ENCODE measurements around the gene SLX9. TPM values are rescaled to one million over a fixed set of nuclear protein-coding genes. Genes with fewer than 3 reads are reported as not detected.

Gene SLX9
- polyA plus RNA-seq, 1 of the 3 experiments (the other 2 are of a cell fraction): 42.9 TPM

- H3K9me3 ChIP-seq: no peaks in the 10 kb centered on the region
- WGBS (ENCODE audit: low lambda C conversion rate): 87% methylated on average over 30 of the region's 53 CpGs
- H3K9me2 ChIP-seq: no peaks in the 10 kb centered on the region
- H3K79me2 ChIP-seq (ENCODE audit: insufficient read depth): no peaks in the 10 kb centered on the region
- peak; percentile 70 for DNase-seq
- H3K27me3 ChIP-seq (ENCODE audit: insufficient read depth): no peaks in the 10 kb centered on the region
- POLR2A ChIA-PET: interaction anchor here (0.6 to 1.1 kb wide), 3 partner anchors 9 to 116 kb away, joined by 3 to 6 read pairs (median 4); partner anchors contain the start of gene PTTG1IP
- H3K4me3 ChIP-seq (ENCODE audit: low read depth in 2 of 2, low read length in 1 of 2): no peak overlapping the region
- no peaks in the 10 kb centered on the region for H3K36me3 ChIP-seq (replicated peaks in 1 of 2; ENCODE audit: control insufficient read depth in 1 of 2, insufficient read depth in 2 of 2, low read length in 1 of 2)
- no peak overlapping the region for H3K9ac ChIP-seq
- H2AFZ ChIP-seq (ENCODE audit: low read depth): no peak overlapping the region
- no peaks in the 10 kb centered on the region for H3F3A ChIP-seq (replicated peaks; ENCODE audit: insufficient read depth)
- peak overlapping the region in 1 of 2 experiments; percentile 95; a peak in 2 of 4 replicates for H3K27ac ChIP-seq (ENCODE audit: low read depth in 2 of 2, low read length in 1 of 2)
- CTCF ChIA-PET: interaction anchor here (0.6 to 5.4 kb wide), 7 partner anchors 27 to 150 kb away, joined by 3 to 25 read pairs (median 4); no protein-coding TSS in a partner anchor
- H4K20me1 ChIP-seq (ENCODE audit: insufficient read depth): no peaks in the 10 kb centered on the region
- peaks cover 0 to 77% of the 10 kb centered on the region in 2 experiments; a peak in 3 of 4 replicates for H3K4me1 ChIP-seq (ENCODE audit: control insufficient read depth in 1 of 2, insufficient read depth in 2 of 2, low read depth in 1 of 2, low read length in 1 of 2)
- TF ChIP-seq USF2 (IDR thresholded peaks at IDR 0.05; ENCODE audit: borderline replicate concordance, low read depth, low read length): no peak
- TF ChIP-seq YY1 (IDR thresholded peaks at IDR 0.05; ENCODE audit: low read depth): no peak
- TF ChIP-seq EP300 (IDR thresholded peaks at IDR 0.05; ENCODE audit: borderline replicate concordance in 1 of 2, low read depth in 1 of 2, low read length in 1 of 2): 0 out of 4 replicates have a peak, but pooled peaks of 1 of the 2 experiments have one; percentile 3
- no peak overlapping the region for H3K4me2 ChIP-seq
Measured at GRCh38 chr21:44989943-44990780, 50.3 kb downstream of the SLX9 start.

GRCh38 chr21:44990921-44991320 lies 51.1 kb downstream of the SLX9 start:
- Histone ChIP-seq H3K79me2 (ENCODE audit: insufficient read depth) (no peaks in the 10 kb centered on the region), H3K9me2 (no peaks in the 10 kb centered on the region), H3K9me3 (no peaks in the 10 kb centered on the region), H3K27me3 (ENCODE audit: insufficient read depth) (no peaks in the 10 kb centered on the region), H3K36me3 (replicated peaks in 1 of 2; ENCODE audit: control insufficient read depth in 1 of 2, insufficient read depth in 2 of 2, low read length in 1 of 2) (no peaks in the 10 kb centered on the region), H3K27ac (ENCODE audit: low read depth in 2 of 2, low read length in 1 of 2) (peak overlapping the region in 1 of 2 experiments; percentile 95; a peak in 1 of 4 replicates), H4K20me1 (ENCODE audit: insufficient read depth) (no peaks in the 10 kb centered on the region), H3K4me2 (no peak overlapping the region), H3K9ac (no peak overlapping the region), H2AFZ (ENCODE audit: low read depth) (no peak overlapping the region), H3F3A (replicated peaks; ENCODE audit: insufficient read depth) (no peaks in the 10 kb centered on the region), H3K4me3 (ENCODE audit: low read depth in 2 of 2, low read length in 1 of 2) (no peak overlapping the region), H3K4me1 (ENCODE audit: control insufficient read depth in 1 of 2, insufficient read depth in 2 of 2, low read depth in 1 of 2, low read length in 1 of 2) (peaks cover 0 to 72% of the 10 kb centered on the region in 2 experiments; a peak in 3 of 4 replicates)
- CTCF ChIA-PET: interaction anchor here (0.6 to 3.5 kb wide), 6 partner anchors 41 to 149 kb away, joined by 3 to 15 read pairs (median 6); no protein-coding TSS in a partner anchor
- POLR2A ChIA-PET: no interaction called here
- DNase-seq: no peak
- WGBS (ENCODE audit: low lambda C conversion rate): no CpG with 5 or more reads among the region's 13 CpGs
- TF ChIP-seq NFIC (IDR thresholded peaks at IDR 0.05; ENCODE audit: borderline replicate concordance): no peak
- TF ChIP-seq JUND (IDR thresholded peaks at IDR 0.05): no peak
- no peak for TF ChIP-seq MEF2A (IDR thresholded peaks at IDR 0.05; ENCODE audit: borderline replicate concordance, low read depth)
- TF ChIP-seq TEAD4 (IDR thresholded peaks at IDR 0.05; ENCODE audit: borderline replicate concordance, insufficient read depth): no peak
- TF ChIP-seq FOXM1 (IDR thresholded peaks at IDR 0.05; ENCODE audit: low read depth): no peak
- TF ChIP-seq CHD2 (IDR thresholded peaks at IDR 0.05; ENCODE audit: low read length, partially characterized antibody): no peak
- no peak for TF ChIP-seq TCF12 (IDR thresholded peaks at IDR 0.05)
- no peak for TF ChIP-seq SMC3 (IDR thresholded peaks at IDR 0.05; ENCODE audit: low read depth, low read length)
- TF ChIP-seq EP300 (IDR thresholded peaks at IDR 0.05; ENCODE audit: borderline replicate concordance in 1 of 2, low read depth in 1 of 2, low read length in 1 of 2): no peak
- no peak for TF ChIP-seq FOSL2 (IDR thresholded peaks at IDR 0.05; ENCODE audit: borderline replicate concordance, low read depth)
- TF ChIP-seq FOXJ3 (CRISPR knock-in tag; IDR thresholded peaks at IDR 0.05): no peak
- no peak for TF ChIP-seq USF1 (IDR thresholded peaks at IDR 0.05; ENCODE audit: borderline replicate concordance, low read depth)
- no peak for TF ChIP-seq RAD21 (IDR thresholded peaks at IDR 0.05; ENCODE audit: low read length)
- TF ChIP-seq RXRA (IDR thresholded peaks at IDR 0.05; ENCODE audit: borderline replicate concordance, low read depth): no peak
- no peak for TF ChIP-seq USF2 (IDR thresholded peaks at IDR 0.05; ENCODE audit: borderline replicate concordance, low read depth, low read length)
- TF ChIP-seq TAF1 (IDR thresholded peaks at IDR 0.05; ENCODE audit: borderline replicate concordance, low read depth, low read length): no peak
- TF ChIP-seq EZH2phosphoT487 (IDR thresholded peaks at IDR 0.05; ENCODE audit: borderline replicate concordance, low read depth): no peak

Data from SK-N-SH (cell line).